Neural cell (in vitro differentiated cells): ENCODE measurements around the gene ABCC9. TPM values are rescaled to one million over a fixed set of nuclear protein-coding genes. Genes with fewer than 3 reads are reported as not detected.

Experiments
- H2AFZ ChIP-seq: fragments of 200-600, 300-800 bp; sonication (generic), shearing (Covaris generic); 2 replicates; pipeline ENCODE4 v1.6.0; 2014; ENCODE audit warnings: low read depth, mild to moderate bottlenecking, antibody characterized with exemption, low read length, moderate library complexity
- H3F3A ChIP-seq: fragments of 200-600 bp; shearing (Covaris generic); 2 replicates; pipeline ENCODE4 v1.6.1; 2016; ENCODE audit warnings: mild to moderate bottlenecking, moderate library complexity, mixed read lengths, antibody characterized with exemption, low read length; ENCODE audit not compliant: insufficient read depth, poor library complexity, severe bottlenecking
- H3K27ac ChIP-seq: fragments of 200-600, 300-800 bp; sonication (generic), shearing (Covaris generic); 2 replicates; pipeline ENCODE4 v1.5.1; 2014; ENCODE audit warnings: mild to moderate bottlenecking, low read length, moderate library complexity
- H3K27me3 ChIP-seq: fragments of 300-800, 200-600 bp; sonication (generic), shearing (Covaris generic); 2 replicates; pipeline ENCODE4 v1.6.0; 2014; ENCODE audit warnings: mild to moderate bottlenecking, low read depth, low read length, moderate library complexity; ENCODE audit not compliant: insufficient read depth
- H3K36me3 ChIP-seq: fragments of 300-800, 200-600 bp; sonication (generic), shearing (Covaris generic); 2 replicates; pipeline ENCODE4 v1.5.1; 2014; ENCODE audit warnings: mild to moderate bottlenecking, antibody characterized with exemption, low read length, moderate library complexity; ENCODE audit not compliant: insufficient read depth
- H3K4me2 ChIP-seq: fragments of 300-800, 200-600 bp; sonication (generic), shearing (Covaris generic); 2 replicates; pipeline ENCODE4 v1.6.0; 2014; ENCODE audit warnings: mild to moderate bottlenecking, low read length
- H3K4me3 ChIP-seq: fragments of 300-800, 200-600 bp; sonication (generic), shearing (Covaris generic); 2 replicates; pipeline ENCODE4 v1.5.1; 2014; ENCODE audit warnings: mild to moderate bottlenecking, low read length, moderate library complexity
- H3K79me2 ChIP-seq: fragments of 200-600 bp; shearing (Covaris generic); replicated peaks from 2 replicates; pipeline ENCODE4 v1.6.0; 2014; ENCODE audit warnings: mild to moderate bottlenecking, low read length, moderate library complexity; ENCODE audit not compliant: insufficient read depth
- H3K9ac ChIP-seq: fragments of 300-800, 200-600 bp; sonication (generic), shearing (Covaris generic); 2 replicates; pipeline ENCODE4 v1.6.1; 2016; ENCODE audit warnings: mild to moderate bottlenecking, low read length, mixed read lengths
- H3K9me2 ChIP-seq: fragments of 200-600 bp; shearing (Covaris generic); 2 replicates; pipeline ENCODE4 v1.6.1; 2016; ENCODE audit warnings: mild to moderate bottlenecking, low read length, mixed read lengths; ENCODE audit not compliant: insufficient read depth
- H3K9me3 ChIP-seq: fragments of 200-600, 300-800 bp; sonication (generic), shearing (Covaris generic); 2 replicates; pipeline ENCODE4 v1.6.1; 2016; ENCODE audit warnings: mild to moderate bottlenecking, mixed run types, low read length, moderate library complexity, mixed read lengths
- H4K20me1 ChIP-seq: fragments of 200-600 bp; shearing (Covaris generic); 2 replicates; pipeline ENCODE4 v1.6.1; 2016; ENCODE audit warnings: mild to moderate bottlenecking, mixed run types; ENCODE audit not compliant: insufficient read depth
- EP300 ChIP-seq: fragments of 450-650 bp; conservative IDR thresholded peaks from 2 replicates; pipeline ENCODE4 v1.6.1; 2014; ENCODE audit warnings: antibody characterized with exemption, mild to moderate bottlenecking, moderate library complexity; ENCODE audit not compliant: poor library complexity, severe bottlenecking
- EZH2 ChIP-seq: fragments of 200-600, 300-800 bp; shearing (Covaris generic), sonication (generic); IDR thresholded peaks from 2 replicates; pipeline ENCODE4 v1.6.1; 2014; ENCODE audit warnings: antibody characterized with exemption, low read length, borderline replicate concordance, mild to moderate bottlenecking; ENCODE audit not compliant: insufficient read depth, poor library complexity, severe bottlenecking
- MXI1 ChIP-seq: fragments of 450-650 bp; conservative IDR thresholded peaks from 2 replicates; pipeline ENCODE4 v1.6.1; 2014; ENCODE audit warnings: antibody characterized with exemption, mild to moderate bottlenecking; ENCODE audit not compliant: poor library complexity, severe bottlenecking
- POLR2AphosphoS5 ChIP-seq: IDR thresholded peaks from 2 replicates; pipeline ENCODE4 v1.6.1; 2012
- RAD21 ChIP-seq: fragments of 450-650 bp; conservative IDR thresholded peaks from 2 replicates; pipeline ENCODE4 v1.6.1; 2014; ENCODE audit warnings: antibody characterized with exemption, mild to moderate bottlenecking, moderate library complexity
- SMC3 ChIP-seq: fragments of 450-650 bp; conservative IDR thresholded peaks from 2 replicates; pipeline ENCODE4 v1.6.1; 2014; ENCODE audit warnings: antibody characterized with exemption, mild to moderate bottlenecking, moderate library complexity; ENCODE audit not compliant: poor library complexity
- polyA plus RNA-seq: library from polyadenylated mRNA; depleted of rRNA; stranded (reverse); fragments of >200 nt; gene quantifications from 2 replicates; pipeline ENCODE4 v1.2.3, GENCODE V29; 2014
- TF ChIP-seq, protein P1 (sequence below): IDR thresholded peaks from 2 replicates; pipeline ENCODE4 v1.6.1; 2012; ENCODE audit warnings: borderline replicate concordance
- TF ChIP-seq, protein P2 (sequence below): fragments of 450-650 bp; IDR thresholded peaks from 2 replicates; pipeline ENCODE4 v1.5.1; 2014; ENCODE audit warnings: antibody characterized with exemption, mild to moderate bottlenecking, moderate library complexity; ENCODE audit not compliant: poor library complexity, severe bottlenecking

Gene ABCC9
- polyA plus RNA-seq, 1 donor from 2014 or later = 0.32 TPM

DNA sequence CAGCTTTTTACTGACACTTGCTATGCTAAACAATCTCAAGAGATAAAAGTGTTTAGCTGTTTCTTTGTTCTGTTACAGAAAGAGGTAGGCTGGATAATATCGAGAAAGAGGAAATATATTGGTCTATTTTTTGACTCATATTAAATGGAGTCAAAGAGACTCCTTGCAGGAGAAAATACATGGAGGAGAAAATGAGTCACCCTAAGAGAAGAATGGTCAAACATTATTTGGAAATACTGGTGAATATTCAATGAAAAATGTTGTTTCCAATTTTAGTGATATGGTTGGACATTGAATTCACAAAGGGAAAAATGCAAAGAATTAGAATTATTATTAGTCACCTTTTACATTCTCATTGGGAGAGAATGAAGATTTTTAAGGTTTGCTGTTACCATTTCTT lies 169.9 kb downstream of the ABCC9 start:
- no peak overlapping the region for H3K9ac ChIP-seq
- H4K20me1 ChIP-seq = no peaks in the 10 kb centered on the region
- H3K79me2 ChIP-seq = no peaks in the 10 kb centered on the region
- no peak overlapping the region for H2AFZ ChIP-seq
- H3K36me3 ChIP-seq = no peaks in the 10 kb centered on the region
- no peak overlapping the region for H3K27ac ChIP-seq
- TF ChIP-seq EZH2 (no peak), RAD21 (no peak), EP300 (no peak), POLR2AphosphoS5 (no peak), SMC3 (no peak)
- TF ChIP-seq, protein P1, sequence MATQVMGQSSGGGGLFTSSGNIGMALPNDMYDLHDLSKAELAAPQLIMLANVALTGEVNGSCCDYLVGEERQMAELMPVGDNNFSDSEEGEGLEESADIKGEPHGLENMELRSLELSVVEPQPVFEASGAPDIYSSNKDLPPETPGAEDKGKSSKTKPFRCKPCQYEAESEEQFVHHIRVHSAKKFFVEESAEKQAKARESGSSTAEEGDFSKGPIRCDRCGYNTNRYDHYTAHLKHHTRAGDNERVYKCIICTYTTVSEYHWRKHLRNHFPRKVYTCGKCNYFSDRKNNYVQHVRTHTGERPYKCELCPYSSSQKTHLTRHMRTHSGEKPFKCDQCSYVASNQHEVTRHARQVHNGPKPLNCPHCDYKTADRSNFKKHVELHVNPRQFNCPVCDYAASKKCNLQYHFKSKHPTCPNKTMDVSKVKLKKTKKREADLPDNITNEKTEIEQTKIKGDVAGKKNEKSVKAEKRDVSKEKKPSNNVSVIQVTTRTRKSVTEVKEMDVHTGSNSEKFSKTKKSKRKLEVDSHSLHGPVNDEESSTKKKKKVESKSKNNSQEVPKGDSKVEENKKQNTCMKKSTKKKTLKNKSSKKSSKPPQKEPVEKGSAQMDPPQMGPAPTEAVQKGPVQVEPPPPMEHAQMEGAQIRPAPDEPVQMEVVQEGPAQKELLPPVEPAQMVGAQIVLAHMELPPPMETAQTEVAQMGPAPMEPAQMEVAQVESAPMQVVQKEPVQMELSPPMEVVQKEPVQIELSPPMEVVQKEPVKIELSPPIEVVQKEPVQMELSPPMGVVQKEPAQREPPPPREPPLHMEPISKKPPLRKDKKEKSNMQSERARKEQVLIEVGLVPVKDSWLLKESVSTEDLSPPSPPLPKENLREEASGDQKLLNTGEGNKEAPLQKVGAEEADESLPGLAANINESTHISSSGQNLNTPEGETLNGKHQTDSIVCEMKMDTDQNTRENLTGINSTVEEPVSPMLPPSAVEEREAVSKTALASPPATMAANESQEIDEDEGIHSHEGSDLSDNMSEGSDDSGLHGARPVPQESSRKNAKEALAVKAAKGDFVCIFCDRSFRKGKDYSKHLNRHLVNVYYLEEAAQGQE = no peak
- TF ChIP-seq, protein P2, sequence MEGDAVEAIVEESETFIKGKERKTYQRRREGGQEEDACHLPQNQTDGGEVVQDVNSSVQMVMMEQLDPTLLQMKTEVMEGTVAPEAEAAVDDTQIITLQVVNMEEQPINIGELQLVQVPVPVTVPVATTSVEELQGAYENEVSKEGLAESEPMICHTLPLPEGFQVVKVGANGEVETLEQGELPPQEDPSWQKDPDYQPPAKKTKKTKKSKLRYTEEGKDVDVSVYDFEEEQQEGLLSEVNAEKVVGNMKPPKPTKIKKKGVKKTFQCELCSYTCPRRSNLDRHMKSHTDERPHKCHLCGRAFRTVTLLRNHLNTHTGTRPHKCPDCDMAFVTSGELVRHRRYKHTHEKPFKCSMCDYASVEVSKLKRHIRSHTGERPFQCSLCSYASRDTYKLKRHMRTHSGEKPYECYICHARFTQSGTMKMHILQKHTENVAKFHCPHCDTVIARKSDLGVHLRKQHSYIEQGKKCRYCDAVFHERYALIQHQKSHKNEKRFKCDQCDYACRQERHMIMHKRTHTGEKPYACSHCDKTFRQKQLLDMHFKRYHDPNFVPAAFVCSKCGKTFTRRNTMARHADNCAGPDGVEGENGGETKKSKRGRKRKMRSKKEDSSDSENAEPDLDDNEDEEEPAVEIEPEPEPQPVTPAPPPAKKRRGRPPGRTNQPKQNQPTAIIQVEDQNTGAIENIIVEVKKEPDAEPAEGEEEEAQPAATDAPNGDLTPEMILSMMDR = no peak
- H3K9me2 ChIP-seq = no peaks in the 10 kb centered on the region
- no peaks in the 10 kb centered on the region for H3K9me3 ChIP-seq
- no peak overlapping the region for H3K4me2 ChIP-seq
- H3K27me3 ChIP-seq = peaks cover 5% of the 10 kb centered on the region
- H3F3A ChIP-seq = no peaks in the 10 kb centered on the region
- no peak overlapping the region for H3K4me3 ChIP-seq

GRCh38 chr12:21769307-21769706 lies 171.9 kb downstream of the ABCC9 start:
- H3K9ac ChIP-seq = no peak overlapping the region
- H3K27ac ChIP-seq = no peak overlapping the region
- no peaks in the 10 kb centered on the region for H3K9me3 ChIP-seq
- no peaks in the 10 kb centered on the region for H4K20me1 ChIP-seq
- H3F3A ChIP-seq = no peaks in the 10 kb centered on the region
- no peaks in the 10 kb centered on the region for H3K9me2 ChIP-seq
- no peaks in the 10 kb centered on the region for H3K36me3 ChIP-seq
- H3K4me2 ChIP-seq = no peak overlapping the region
- TF ChIP-seq, protein P1 = no peak
- TF ChIP-seq MXI1 = no peak
- TF ChIP-seq, protein P2 = no peak
- no peak overlapping the region for H3K4me3 ChIP-seq
- H2AFZ ChIP-seq = no peak overlapping the region
- H3K79me2 ChIP-seq = no peaks in the 10 kb centered on the region
- peaks cover 5% of the 10 kb centered on the region for H3K27me3 ChIP-seq
